Smooth muscle cell of the brain vasculature (primary cell): ENCODE results near the gene OTOG.

Experiments
- DNase-seq: peaks from one replicate; pipeline ENCODE4 v3.0.0-alpha.2; 2012; ENCODE audit warnings: low read depth, low spot score

The OTOG gene

GRCh38 chr11:17540807-17541206 lies 6.3 kb upstream of the OTOG start:
- no peak for DNase-seq

- DNase-seq: no peak
Measured at GRCh38 chr11:17541330-17541885, 5.7 kb upstream of the OTOG start.

GRCh38 chr11:17542249-17542648 lies 4.8 kb upstream of the OTOG start:
- no peak for DNase-seq

GRCh38 chr11:17543041-17543440 lies 4.0 kb upstream of the OTOG start:
- DNase-seq: no peak

- no peak for DNase-seq
Measured at GRCh38 chr11:17543574-17544180, 3.4 kb upstream of the OTOG start.

- DNase-seq: no peak
Measured at GRCh38 chr11:17544181-17544622, 2.9 kb upstream of the OTOG start, which contains the start of gene USH1C. Gene USH1C (minus strand): TSS chr11:17544416. CDS start chr11:17544307, 109 bp downstream.

GRCh38 chr11:17546240-17546639 lies 819 bp upstream of the OTOG start:
- DNase-seq: no peak

- DNase-seq: no peak
Measured at GRCh38 chr11:17547932-17548331, 873 bp downstream of the OTOG start.

- no peak for DNase-seq
Measured at GRCh38 chr11:17548444-17548843, 1.4 kb downstream of the OTOG start.

- DNase-seq: no peak
Measured at GRCh38 chr11:17550450-17551346, 3.6 kb downstream of the OTOG start.

GRCh38 chr11:17551347-17552040 lies 4.4 kb downstream of the OTOG start:
- DNase-seq: no peak

GRCh38 chr11:17552041-17552355 lies 4.9 kb downstream of the OTOG start:
- no peak for DNase-seq

GRCh38 chr11:17552392-17553248 lies 5.6 kb downstream of the OTOG start:
- no peak for DNase-seq

GRCh38 chr11:17553249-17553546 lies 6.1 kb downstream of the OTOG start:
- DNase-seq: no peak

GRCh38 chr11:17554487-17554886 lies 7.4 kb downstream of the OTOG start:
- DNase-seq: no peak

GRCh38 chr11:17556999-17557398 lies 9.9 kb downstream of the OTOG start:
- DNase-seq: no peak

GRCh38 chr11:17558025-17558780 lies 11.1 kb downstream of the OTOG start:
- no peak for DNase-seq

- no peak for DNase-seq
Measured at GRCh38 chr11:17558916-17559315, 11.9 kb downstream of the OTOG start.

- DNase-seq: no peak
Measured at GRCh38 chr11:17559341-17560087, 12.5 kb downstream of the OTOG start.
